Activated naive CD4-positive, alpha-beta T cell treated with anti-CD3 and anti-CD28 coated beads, Interleukin-2, amount 10 ng/mL, durations not matched to agents 7 days and 5 days (primary cell): ENCODE results near the gene MYOZ2.

ENCODE experiments used
- CTCF ChIA-PET: fragments of 350-600 bp; sonication (Branson Sonifier 250); formaldehyde crosslinking; loops from one replicate; lab custom pipeline; 2021; ENCODE audit warnings: antibody characterized with exemption; lab: Charles Lee
- DNase-seq: peaks from one replicate; pipeline ENCODE4 v3.0.0-alpha.2; 2020
- H3K27ac Mint-ChIP-seq: one replicate; pipeline ENCODE4 v1.8.0; 2021; ENCODE audit warnings: mild to moderate bottlenecking, moderate library complexity, mixed read lengths
- H3K27me3 Mint-ChIP-seq: one replicate; pipeline ENCODE4 v1.8.0; 2021; ENCODE audit warnings: mild to moderate bottlenecking, mixed read lengths
- H3K36me3 Mint-ChIP-seq: one replicate; pipeline ENCODE4 v1.8.0; 2021; ENCODE audit warnings: mixed read lengths
- H3K4me1 Mint-ChIP-seq: one replicate; pipeline ENCODE4 v1.8.0; 2021; ENCODE audit warnings: mixed read lengths
- H3K4me3 Mint-ChIP-seq: one replicate; pipeline ENCODE4 v1.8.0; 2021; ENCODE audit warnings: mild to moderate bottlenecking, moderate library complexity, mixed read lengths
- H3K9me3 Mint-ChIP-seq: one replicate; pipeline ENCODE4 v1.8.0; 2021; ENCODE audit warnings: mixed read lengths

Gene MYOZ2

DNA sequence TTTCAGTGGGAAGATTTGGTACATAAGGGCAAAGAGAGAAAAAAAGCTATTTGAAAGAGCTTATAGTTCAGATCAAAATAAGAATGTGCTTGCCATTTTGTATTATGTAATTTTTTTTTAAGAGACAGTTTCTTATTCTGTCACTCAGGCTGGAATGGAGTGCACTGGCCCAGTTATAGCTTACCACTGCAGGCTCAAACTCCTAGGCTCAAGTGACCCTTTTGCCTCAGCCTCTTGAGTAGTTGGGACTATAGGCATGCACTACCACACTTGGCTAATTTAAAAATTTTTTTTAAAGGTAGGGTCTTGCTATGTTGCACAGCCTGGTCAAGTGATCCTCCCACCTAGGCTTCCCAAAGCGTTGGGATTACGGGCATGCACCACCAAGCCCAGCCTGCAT lies 54.7 kb downstream of the MYOZ2 start:
- Mint-ChIP-seq H3K36me3 (no peaks in the 10 kb centered on the region), H3K4me1 (no peaks in the 10 kb centered on the region), H3K27ac (no peak overlapping the region), H3K27me3 (peaks cover 3% of the 10 kb centered on the region), H3K4me3 (no peak overlapping the region), H3K9me3 (no peaks in the 10 kb centered on the region)
- CTCF ChIA-PET: no interaction called here
- no peak for DNase-seq

DNA sequence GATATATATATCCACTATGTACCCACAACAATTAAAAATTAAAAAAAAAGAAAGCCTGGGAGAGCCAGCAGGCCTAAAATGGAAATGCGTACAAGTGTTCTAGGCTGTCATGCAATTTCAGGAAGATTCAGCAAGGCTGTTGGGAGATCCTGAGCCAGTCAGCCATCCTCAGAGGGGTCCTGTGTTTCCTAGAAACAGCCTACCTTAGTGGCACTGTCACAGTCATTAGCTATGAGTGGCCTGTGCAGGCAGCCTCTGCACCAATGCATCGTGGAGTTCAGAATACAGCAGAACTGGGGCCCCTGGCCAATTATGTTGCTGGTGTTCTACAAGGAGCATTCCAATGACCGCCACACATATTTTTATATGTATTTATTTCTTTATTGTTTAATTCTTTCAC lies 55.9 kb downstream of the MYOZ2 start:
- H3K4me1 Mint-ChIP-seq: no peaks in the 10 kb centered on the region
- no peak overlapping the region for H3K4me3 Mint-ChIP-seq
- no peak for DNase-seq
- H3K27me3 Mint-ChIP-seq: peaks cover 3% of the 10 kb centered on the region
- no peaks in the 10 kb centered on the region for H3K9me3 Mint-ChIP-seq
- no peaks in the 10 kb centered on the region for H3K36me3 Mint-ChIP-seq
- CTCF ChIA-PET: no interaction called here
- no peak overlapping the region for H3K27ac Mint-ChIP-seq

DNA sequence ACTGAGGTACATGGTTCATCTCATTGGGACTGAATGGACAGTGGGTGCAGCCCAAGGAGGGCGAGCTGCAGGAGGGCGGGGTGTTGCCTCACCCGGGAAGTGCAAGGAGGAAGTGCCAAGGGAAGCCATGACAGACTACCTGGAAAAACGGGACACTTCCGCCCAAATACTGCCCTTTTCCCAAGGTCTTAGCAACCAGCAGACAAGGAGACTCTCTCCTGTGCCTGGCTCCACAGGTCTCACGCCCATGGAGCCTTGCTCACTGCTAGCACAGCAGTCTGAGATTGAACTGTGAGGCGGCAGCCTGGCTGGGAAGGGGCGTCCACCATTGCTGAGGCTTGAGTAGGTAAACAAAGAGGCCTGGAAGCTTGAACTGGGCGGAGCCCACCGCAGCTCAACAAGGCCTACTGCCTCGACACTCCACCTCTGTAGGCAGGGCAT lies 62.2 kb downstream of the MYOZ2 start:
- Mint-ChIP-seq H3K9me3 (no peaks in the 10 kb centered on the region), H3K4me3 (no peak overlapping the region), H3K27me3 (peaks cover 3% of the 10 kb centered on the region), H3K27ac (no peak overlapping the region), H3K4me1 (no peaks in the 10 kb centered on the region), H3K36me3 (no peaks in the 10 kb centered on the region)
- CTCF ChIA-PET: no interaction called here
- no peak for DNase-seq

DNA sequence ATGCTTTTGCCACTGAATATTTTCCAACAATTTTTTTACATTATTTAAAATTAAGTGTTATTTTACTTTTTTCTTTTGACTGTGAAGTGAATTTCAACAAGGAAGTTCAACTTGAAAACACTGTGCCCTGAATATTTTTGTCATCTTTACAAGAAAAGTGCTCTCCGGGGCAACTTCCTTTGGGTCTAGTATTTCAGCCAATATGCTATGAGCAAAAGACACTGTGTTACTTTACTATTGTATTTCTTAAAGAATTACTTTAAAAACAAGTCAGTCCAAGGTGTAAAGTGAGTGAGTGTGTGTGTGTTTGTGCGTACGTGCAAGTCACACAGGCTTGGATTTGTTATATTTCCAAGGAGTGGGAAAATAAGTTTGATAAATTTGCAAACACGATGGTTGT lies 69.3 kb downstream of the MYOZ2 start:
- CTCF ChIA-PET: no interaction called here
- H3K36me3 Mint-ChIP-seq: no peaks in the 10 kb centered on the region
- H3K9me3 Mint-ChIP-seq: no peaks in the 10 kb centered on the region
- H3K27ac Mint-ChIP-seq: no peak overlapping the region
- peaks cover 9% of the 10 kb centered on the region for H3K4me1 Mint-ChIP-seq
- DNase-seq: no peak
- H3K27me3 Mint-ChIP-seq: no peaks in the 10 kb centered on the region
- H3K4me3 Mint-ChIP-seq: no peak overlapping the region

DNA sequence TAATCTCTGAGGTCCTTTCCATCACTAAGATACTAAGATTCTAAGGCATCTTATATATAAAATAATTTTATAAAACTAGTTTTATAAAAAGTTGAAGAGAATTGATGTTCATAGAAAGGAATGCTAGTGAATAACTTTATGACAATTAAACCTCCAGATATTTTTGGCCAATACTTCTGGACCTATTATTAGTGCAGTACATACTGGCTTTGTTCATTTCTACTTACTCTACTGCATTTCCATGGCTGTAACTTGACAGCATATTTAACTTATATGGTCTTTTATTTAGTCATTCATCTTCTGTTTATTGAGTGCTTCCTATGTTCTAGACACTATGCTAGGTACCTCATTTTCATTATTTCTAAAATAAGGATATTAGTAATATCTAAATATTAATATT lies 70.1 kb downstream of the MYOZ2 start:
- Mint-ChIP-seq H3K27me3 (no peaks in the 10 kb centered on the region), H3K27ac (no peak overlapping the region), H3K36me3 (no peaks in the 10 kb centered on the region), H3K4me3 (no peak overlapping the region), H3K9me3 (no peaks in the 10 kb centered on the region), H3K4me1 (peaks cover 10% of the 10 kb centered on the region)
- CTCF ChIA-PET: no interaction called here
- DNase-seq: no peak

DNA sequence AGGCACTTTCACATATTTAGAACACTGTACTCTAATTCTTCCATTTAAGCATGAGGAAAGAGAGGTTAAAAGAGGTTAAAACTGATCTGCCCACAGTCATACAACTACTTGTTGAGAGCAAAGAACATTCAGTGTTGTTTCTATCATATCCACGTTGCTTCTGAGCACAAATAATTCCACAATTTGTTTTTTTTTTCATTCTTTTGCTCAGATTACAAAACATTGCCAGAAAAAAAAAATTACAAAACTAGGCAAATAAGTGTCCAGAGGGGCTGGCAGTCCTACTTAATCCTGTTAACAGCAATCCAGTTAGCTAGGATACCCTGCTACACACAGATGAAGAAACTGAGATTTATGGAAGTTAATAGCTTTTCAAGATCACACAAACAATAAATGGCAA lies 70.5 kb downstream of the MYOZ2 start:
- Mint-ChIP-seq H3K36me3 (no peaks in the 10 kb centered on the region), H3K4me3 (no peak overlapping the region), H3K27me3 (no peaks in the 10 kb centered on the region), H3K9me3 (no peaks in the 10 kb centered on the region), H3K27ac (no peak overlapping the region), H3K4me1 (peaks cover 15% of the 10 kb centered on the region)
- no peak for DNase-seq
- CTCF ChIA-PET: no interaction called here

DNA sequence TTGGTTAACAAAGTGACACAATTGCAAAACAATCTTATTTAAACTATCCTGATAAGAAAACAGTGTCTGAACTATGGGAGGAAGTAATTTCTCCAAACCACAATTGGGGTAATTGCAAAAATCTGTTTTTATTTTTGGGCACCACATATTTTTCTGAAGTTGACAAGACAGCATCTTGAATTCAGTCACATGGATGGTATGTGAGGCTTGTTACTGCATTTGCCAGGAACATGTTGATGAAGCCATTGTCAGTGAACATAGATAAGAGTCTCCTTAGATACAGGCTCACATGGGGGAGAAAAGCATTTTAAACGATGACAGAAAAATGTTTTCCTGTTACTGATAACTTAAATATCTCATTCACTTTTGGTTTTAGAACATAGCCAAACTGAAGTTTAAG lies 71.4 kb downstream of the MYOZ2 start:
- CTCF ChIA-PET: no interaction called here
- no peaks in the 10 kb centered on the region for H3K27me3 Mint-ChIP-seq
- no peak for DNase-seq
- peaks cover 24% of the 10 kb centered on the region for H3K4me1 Mint-ChIP-seq
- H3K36me3 Mint-ChIP-seq: no peaks in the 10 kb centered on the region
- H3K4me3 Mint-ChIP-seq: no peak overlapping the region
- H3K9me3 Mint-ChIP-seq: no peaks in the 10 kb centered on the region
- no peak overlapping the region for H3K27ac Mint-ChIP-seq

DNA sequence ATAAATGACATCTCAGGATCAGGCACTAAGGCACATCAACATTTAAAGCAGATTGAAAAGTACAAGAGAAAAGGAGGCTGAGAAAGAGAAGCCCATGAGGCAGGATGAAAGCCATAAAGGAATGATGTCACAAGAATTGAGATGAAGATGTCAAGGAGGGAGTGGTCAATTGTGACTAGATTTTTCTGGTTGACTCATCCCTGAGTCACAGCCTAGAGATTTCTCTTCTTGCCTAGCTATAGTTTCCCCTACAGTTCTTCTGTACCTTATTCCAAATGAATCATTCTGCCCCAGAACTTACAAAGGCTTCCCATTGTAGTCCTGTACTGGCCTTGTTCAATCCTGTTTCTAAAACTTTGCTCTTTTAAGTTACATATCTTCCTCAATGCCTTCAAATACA lies 73.4 kb downstream of the MYOZ2 start:
- Mint-ChIP-seq H3K27me3 (peaks cover 6% of the 10 kb centered on the region), H3K9me3 (no peaks in the 10 kb centered on the region), H3K36me3 (no peaks in the 10 kb centered on the region), H3K4me1 (peaks cover 33% of the 10 kb centered on the region), H3K4me3 (no peak overlapping the region), H3K27ac (no peak overlapping the region)
- no peak for DNase-seq
- CTCF ChIA-PET: interaction anchor here (1.2 to 1.4 kb wide), 2 partner anchors 78 to 228 kb away, joined by 3 read pairs; no protein-coding TSS in a partner anchor

DNA sequence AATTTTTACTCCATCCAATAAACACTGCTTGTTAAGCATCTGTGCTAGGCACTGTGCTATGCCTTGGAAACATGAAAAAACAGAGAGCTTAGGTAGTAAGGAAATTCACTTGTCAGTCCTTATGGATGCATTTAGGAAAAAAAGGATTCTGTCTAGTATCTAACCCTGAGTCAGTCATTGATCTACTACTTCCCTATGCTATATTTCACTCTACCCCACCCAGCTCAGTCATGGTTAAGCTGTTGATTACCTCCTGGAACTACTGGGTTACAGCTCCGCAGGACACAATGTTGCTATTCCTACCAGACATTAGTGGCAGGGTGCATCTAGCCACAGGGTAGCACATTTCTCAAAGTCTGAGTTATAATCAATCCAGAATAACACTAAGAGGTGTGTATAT lies 74.0 kb downstream of the MYOZ2 start:
- no peak for DNase-seq
- Mint-ChIP-seq H3K27me3 (peaks cover 6% of the 10 kb centered on the region), H3K36me3 (no peaks in the 10 kb centered on the region), H3K4me3 (no peak overlapping the region), H3K4me1 (peaks cover 36% of the 10 kb centered on the region), H3K9me3 (no peaks in the 10 kb centered on the region), H3K27ac (no peak overlapping the region)
- CTCF ChIA-PET: interaction anchor here (1.2 to 1.4 kb wide), 2 partner anchors 77 to 228 kb away, joined by 3 read pairs; no protein-coding TSS in a partner anchor

DNA sequence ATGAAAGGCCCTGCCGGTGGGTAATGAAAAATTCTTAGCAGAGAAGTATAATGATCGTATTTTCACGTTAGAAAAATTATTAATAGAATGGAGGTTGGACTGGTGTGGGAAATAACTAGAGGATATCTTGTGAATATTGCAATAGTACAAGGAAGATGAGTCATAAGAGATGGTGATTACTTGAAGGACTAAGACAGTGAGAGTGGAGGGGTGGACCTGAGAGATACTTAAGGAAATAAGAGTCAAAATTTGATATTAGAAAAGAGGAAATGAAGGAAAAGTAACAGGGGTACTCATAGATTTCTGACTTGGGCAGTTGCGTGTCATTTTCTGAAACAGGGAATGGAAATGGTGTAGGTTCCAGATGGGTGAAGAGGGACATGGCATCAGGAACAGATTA lies 75.1 kb downstream of the MYOZ2 start:
- Mint-ChIP-seq H3K9me3 (no peaks in the 10 kb centered on the region), H3K27me3 (peaks cover 6% of the 10 kb centered on the region), H3K4me1 (peaks cover 40% of the 10 kb centered on the region), H3K27ac (peak overlapping the region; percentile 9), H3K36me3 (no peaks in the 10 kb centered on the region), H3K4me3 (peak overlapping the region; percentile 91)
- CTCF ChIA-PET: no interaction called here
- DNase-seq: no peak

DNA sequence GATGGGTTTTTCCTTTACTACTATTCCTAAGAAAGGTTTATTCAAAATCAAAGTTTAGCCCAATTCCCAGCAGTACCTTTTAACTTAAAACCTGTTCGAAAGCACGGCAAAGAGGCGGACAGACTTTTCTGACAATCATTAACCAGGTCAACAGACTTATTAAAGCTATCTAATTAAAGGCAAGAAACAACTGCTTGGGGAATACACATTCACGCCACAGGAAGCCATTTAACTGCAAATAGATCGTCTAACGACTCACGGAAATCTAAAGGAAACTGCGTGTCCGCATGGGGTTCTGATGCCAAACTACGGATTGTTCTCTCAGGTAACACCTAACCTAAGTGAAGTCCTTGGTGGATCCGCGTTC lies 76.2 kb downstream of the MYOZ2 start:
- Mint-ChIP-seq H3K27me3 (peaks cover 6% of the 10 kb centered on the region), H3K27ac (peak overlapping the region; percentile 96), H3K4me1 (peaks cover 40% of the 10 kb centered on the region), H3K4me3 (peak overlapping the region; percentile 91), H3K9me3 (no peaks in the 10 kb centered on the region), H3K36me3 (no peaks in the 10 kb centered on the region)
- DNase-seq: no peak
- CTCF ChIA-PET: interaction anchor here (1.0 to 1.5 kb wide), 3 partner anchors 26 to 228 kb away, joined by 3 to 4 read pairs (median 3); no protein-coding TSS in a partner anchor

DNA sequence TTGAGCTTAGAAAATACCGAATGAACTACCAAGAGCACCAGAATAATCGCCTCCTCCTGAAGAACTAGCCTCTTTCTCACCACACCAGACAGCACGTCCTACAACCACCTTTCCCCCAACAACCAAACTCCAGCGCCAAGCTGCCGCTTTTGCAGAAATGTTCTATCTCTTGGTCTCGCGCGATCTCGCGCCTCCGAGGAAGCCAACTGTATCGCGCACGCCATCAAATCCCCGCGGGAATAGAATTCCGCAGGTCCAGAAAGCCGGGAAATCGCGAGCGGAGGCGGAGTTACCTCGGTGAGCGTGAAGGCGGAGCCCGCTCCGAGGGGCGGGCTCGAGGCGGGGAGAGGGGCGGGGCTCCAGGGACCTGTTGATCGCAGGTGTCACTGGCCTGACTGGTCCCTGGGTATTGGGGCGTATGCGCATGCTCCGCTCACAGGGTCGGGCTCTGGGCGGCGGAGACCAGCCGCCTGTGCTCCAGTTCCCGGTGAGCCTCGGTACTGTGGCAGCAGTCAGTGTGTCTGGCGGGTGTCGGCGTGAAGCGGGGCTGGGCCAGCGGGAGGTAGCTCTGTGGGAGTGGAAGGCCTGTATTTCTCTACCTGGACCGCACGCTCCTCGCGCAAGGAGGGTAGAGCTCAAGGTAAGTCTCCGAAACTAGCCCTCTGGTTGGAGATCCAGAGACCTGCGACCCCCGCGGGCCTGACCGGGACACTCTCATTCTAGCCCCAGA lies 76.8 kb downstream of the MYOZ2 start, which contains the start of gene USP53:
Gene USP53 (plus strand): TSS at position 480 of the 730 bp plus-strand sequence. CDS start 27,047 bp downstream, outside the sequence.
- Mint-ChIP-seq H3K9me3 (no peaks in the 10 kb centered on the region), H3K27ac (peak within 1 kb of the TSS; percentile 96), H3K27me3 (peaks cover 6% of the 10 kb centered on the region), H3K36me3 (peaks cover 1% of the 10 kb centered on the region), H3K4me1 (peaks cover 40% of the 10 kb centered on the region), H3K4me3 (peak within 1 kb of the TSS; percentile 91)
- peak; percentile 99 for DNase-seq
- CTCF ChIA-PET: interaction anchor here (1.0 to 2.5 kb wide), 7 partner anchors 13 to 228 kb away, joined by 3 to 8 read pairs (median 4); no protein-coding TSS in a partner anchor

DNA sequence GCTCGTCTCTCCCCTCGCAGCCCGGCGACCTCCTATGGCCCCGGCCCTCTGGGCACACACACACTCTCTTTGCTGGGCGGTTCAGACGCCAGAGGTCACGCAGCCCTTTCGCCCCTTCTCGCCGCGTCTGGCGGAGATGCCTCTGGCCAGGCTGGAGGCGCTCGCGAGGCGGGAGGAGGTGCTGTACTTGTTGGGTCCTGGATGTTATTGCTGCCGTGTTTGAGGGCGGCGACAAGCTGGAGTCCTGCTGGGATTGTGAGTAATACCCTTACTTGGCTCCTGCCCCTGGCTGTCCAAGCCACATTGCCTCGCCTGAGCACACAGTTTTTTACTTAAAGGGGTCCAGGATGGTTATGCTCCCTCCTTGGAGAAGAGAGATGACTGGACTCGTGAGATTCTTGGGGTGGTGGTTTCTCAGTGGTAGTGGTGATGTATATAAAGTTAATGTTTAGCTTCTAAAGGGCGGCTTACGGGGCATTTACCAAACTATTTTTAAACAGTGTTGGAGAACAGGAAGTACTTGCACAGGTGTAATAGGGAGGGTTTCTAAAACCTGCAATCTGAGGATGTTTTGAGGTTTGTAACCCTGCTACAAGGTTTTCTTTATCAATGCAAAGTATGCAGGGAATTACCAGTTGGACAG lies 77.5 kb downstream of the MYOZ2 start:
- H3K9me3 Mint-ChIP-seq: no peaks in the 10 kb centered on the region
- peak overlapping the region; percentile 91 for H3K4me3 Mint-ChIP-seq
- DNase-seq: peak; percentile 74
- H3K27ac Mint-ChIP-seq: peak overlapping the region; percentile 96
- peaks cover 6% of the 10 kb centered on the region for H3K27me3 Mint-ChIP-seq
- peaks cover 40% of the 10 kb centered on the region for H3K4me1 Mint-ChIP-seq
- H3K36me3 Mint-ChIP-seq: peaks cover 8% of the 10 kb centered on the region
- CTCF ChIA-PET: interaction anchor here (0.7 to 2.5 kb wide), 7 partner anchors 13 to 86 kb away, joined by 3 to 8 read pairs (median 5); no protein-coding TSS in a partner anchor

DNA sequence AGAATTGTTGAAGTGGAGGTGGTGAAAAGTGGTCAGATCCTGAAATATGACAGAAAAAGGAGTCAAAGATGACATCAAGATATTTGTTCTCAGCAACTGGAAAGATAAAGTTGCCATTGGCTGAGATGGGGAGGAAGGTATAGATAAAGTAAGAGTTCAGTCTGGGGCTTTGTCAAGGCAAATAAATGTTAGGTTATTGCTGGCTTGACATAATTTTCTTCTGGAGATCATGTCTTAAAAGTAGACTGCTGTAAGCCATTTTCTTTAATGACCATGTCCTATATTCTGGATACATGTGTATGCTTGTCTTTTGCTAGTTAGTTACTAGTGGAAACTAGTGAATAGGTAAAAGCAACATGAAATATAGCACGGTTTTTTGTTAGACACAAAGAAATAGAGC lies 82.5 kb downstream of the MYOZ2 start:
- no peak overlapping the region for H3K4me3 Mint-ChIP-seq
- DNase-seq: no peak
- CTCF ChIA-PET: no interaction called here
- H3K4me1 Mint-ChIP-seq: peaks cover 13% of the 10 kb centered on the region
- no peak overlapping the region for H3K27ac Mint-ChIP-seq
- peaks cover 28% of the 10 kb centered on the region for H3K36me3 Mint-ChIP-seq
- no peaks in the 10 kb centered on the region for H3K27me3 Mint-ChIP-seq
- peaks cover 4% of the 10 kb centered on the region for H3K9me3 Mint-ChIP-seq
